Smooth muscle cell (in vitro differentiated cells): ENCODE data around the gene C1orf94. TPM values are rescaled to one million over a fixed set of nuclear protein-coding genes. Genes with fewer than 3 reads are reported as not detected.
"Not testable (repeated sequence)": the region's sequence is repeated elsewhere in the genome, so short reads cannot be mapped to it uniquely, and the experiment has no call there.

Source experiments
- DNase-seq: peaks from one replicate; lab custom pipeline; 2025; ENCODE audit not compliant: unreplicated experiment; lab: John Stamatoyannopoulos, UW
- H2AFZ ChIP-seq: fragments of 200-600 bp; sonication (generic); 2 replicates; pipeline ENCODE4 v1.6.0; 2016; ENCODE audit warnings: antibody characterized with exemption, low read depth, mild to moderate bottlenecking
- H3F3A ChIP-seq: fragments of 200-600 bp; sonication (generic); 2 replicates; pipeline ENCODE4 v1.6.0; 2017; ENCODE audit warnings: antibody characterized with exemption, low read depth
- H3K27ac ChIP-seq: fragments of 200-600 bp; sonication (generic); 2 replicates; pipeline ENCODE4 v1.5.1; 2016; ENCODE audit warnings: low read depth, mild to moderate bottlenecking
- H3K27me3 ChIP-seq: fragments of 200-600 bp; sonication (generic); 2 replicates; pipeline ENCODE4 v1.6.1; 2016; ENCODE audit warnings: low read depth, mild to moderate bottlenecking
- H3K36me3 ChIP-seq: fragments of 200-600 bp; sonication (generic); 2 replicates; pipeline ENCODE4 v1.5.1; 2016; ENCODE audit warnings: low read depth
- H3K4me1 ChIP-seq: fragments of 200-600 bp; sonication (generic); 2 replicates; pipeline ENCODE4 v1.5.1; 2016; ENCODE audit warnings: low read depth
- H3K4me2 ChIP-seq: fragments of 200-600 bp; sonication (generic); 2 replicates; pipeline ENCODE4 v1.6.0; 2016; ENCODE audit warnings: mild to moderate bottlenecking
- H3K4me3 ChIP-seq: fragments of 200-600 bp; sonication (generic); 2 replicates; pipeline ENCODE4 v1.5.1; 2016; ENCODE audit warnings: mild to moderate bottlenecking
- H3K79me2 ChIP-seq: fragments of 200-600 bp; sonication (generic); 2 replicates; pipeline ENCODE4 v1.6.0; 2016; ENCODE audit warnings: low read depth, mild to moderate bottlenecking
- H3K9ac ChIP-seq: fragments of 200-600 bp; sonication (generic); 2 replicates; pipeline ENCODE4 v1.6.0; 2016; ENCODE audit warnings: low read depth
- H3K9me3 ChIP-seq: fragments of 200-600 bp; sonication (generic); replicated peaks from 2 replicates; pipeline ENCODE4 v1.5.1; 2016; ENCODE audit warnings: low read depth
- H4K20me1 ChIP-seq: fragments of 200-600 bp; sonication (generic); 2 replicates; pipeline ENCODE4 v1.6.0; 2016; ENCODE audit warnings: low read depth
- CTCF ChIP-seq: fragments of 200-600 bp; sonication (generic); IDR thresholded peaks from 2 replicates; pipeline ENCODE4 v1.5.1; 2017; ENCODE audit warnings: borderline replicate concordance, mild to moderate bottlenecking, antibody characterized with exemption; ENCODE audit not compliant: insufficient read depth, poor library complexity, severe bottlenecking
- WGBS: methylation state at CpG from one replicate; pipeline ENCODE4 v1.1.7; 2016; ENCODE audit warnings: low lambda C conversion rate; 5-methylcytosine and 5-hydroxymethylcytosine counted together
- polyA plus RNA-seq: library from polyadenylated mRNA; unstranded; fragments of >200 nt; fragmentation: Nextera tagmentation; extraction: Ambion mirVana; gene quantifications from 2 replicates; pipeline ENCODE4 v1.2.1, GENCODE V29; 2016
- total RNA-seq: library from RNA; depleted of rRNA; stranded (reverse); fragments of >200 nt; gene quantifications from 2 replicates; pipeline ENCODE4 v1.2.3, GENCODE V29; 2014

C1orf94 gene
- total and polyA plus RNA-seq, 2 experiments from 2014 or later: not detected

DNA sequence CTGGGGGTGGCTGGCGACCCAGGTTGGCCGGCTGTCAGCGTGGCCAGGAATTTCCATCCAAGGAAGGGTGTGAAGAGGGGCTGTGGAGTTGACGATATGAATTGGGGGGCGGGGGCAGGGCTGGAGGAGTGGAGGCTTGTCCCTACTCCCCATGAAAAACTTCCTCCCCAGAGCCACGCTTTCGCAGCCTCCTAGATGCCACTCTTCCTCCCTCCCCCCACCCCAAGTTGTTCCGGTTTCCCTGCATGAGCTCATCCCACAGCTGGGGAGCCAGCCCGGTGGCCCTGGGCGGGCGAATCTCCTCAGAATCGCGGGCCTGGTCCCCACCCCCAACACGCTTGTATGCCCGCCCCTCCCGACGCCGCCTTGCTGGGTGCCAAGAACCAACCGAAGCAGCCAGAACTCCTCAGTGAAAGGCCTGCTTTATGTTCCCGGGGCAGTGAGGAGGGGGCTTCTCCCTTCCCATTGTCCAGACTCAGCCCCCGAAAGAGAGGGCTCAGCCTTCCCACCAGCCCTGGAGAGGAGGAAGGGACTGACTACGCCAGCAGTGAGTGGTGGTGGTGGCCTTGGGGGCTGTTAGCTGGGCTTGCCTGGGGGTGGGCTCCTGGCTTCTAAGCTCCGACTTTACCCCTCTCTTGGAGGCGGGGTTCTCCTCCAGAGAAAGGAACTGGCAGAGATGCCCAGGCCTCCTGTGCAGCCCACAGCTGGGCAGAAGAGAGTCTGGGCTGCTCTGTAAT lies 9.9 kb upstream of the C1orf94 start:
- H3K36me3 ChIP-seq: no peaks in the 10 kb centered on the region
- H3K9ac ChIP-seq: no peak overlapping the region
- 11% methylated on average over 13 of the region's 24 CpGs for WGBS
- H3K4me2 ChIP-seq: peak overlapping the region; percentile 93
- no peak overlapping the region for H3K27ac ChIP-seq
- H4K20me1 ChIP-seq: no peaks in the 10 kb centered on the region
- H2AFZ ChIP-seq: no peak overlapping the region
- peaks cover 31% of the 10 kb centered on the region for H3K4me1 ChIP-seq
- peaks cover 90% of the 10 kb centered on the region for H3K27me3 ChIP-seq
- H3F3A ChIP-seq: no peaks in the 10 kb centered on the region
- no peaks in the 10 kb centered on the region for H3K9me3 ChIP-seq
- DNase-seq: no peak
- H3K4me3 ChIP-seq: peak overlapping the region; percentile 10
- no peaks in the 10 kb centered on the region for H3K79me2 ChIP-seq
- TF ChIP-seq CTCF: no peak

DNA sequence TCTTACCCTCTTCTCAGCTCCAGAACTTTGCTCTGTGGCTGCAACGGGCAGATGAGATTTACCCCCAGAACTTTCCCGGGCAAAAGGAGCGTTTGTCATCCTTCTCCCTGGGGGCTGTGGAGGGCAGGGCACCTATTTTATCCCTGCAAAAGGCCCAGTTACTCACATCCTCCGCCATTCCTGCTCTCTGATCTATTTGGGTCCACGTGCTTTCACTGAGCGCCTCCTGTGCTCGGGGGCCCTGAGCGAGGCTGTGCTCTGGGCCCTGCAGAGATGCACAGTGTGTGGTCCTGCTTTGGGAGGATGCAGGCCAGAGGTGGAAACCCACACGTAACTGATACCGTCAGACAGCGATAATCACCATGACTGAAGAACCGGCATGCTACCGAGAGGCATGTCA lies 9.3 kb upstream of the C1orf94 start:
- no peaks in the 10 kb centered on the region for H3F3A ChIP-seq
- no peak overlapping the region for H3K4me3 ChIP-seq
- DNase-seq: no peak
- TF ChIP-seq CTCF: no peak
- H3K9ac ChIP-seq: no peak overlapping the region
- H3K27ac ChIP-seq: no peak overlapping the region
- peaks cover 31% of the 10 kb centered on the region for H3K4me1 ChIP-seq
- H4K20me1 ChIP-seq: no peaks in the 10 kb centered on the region
- H3K79me2 ChIP-seq: no peaks in the 10 kb centered on the region
- no peak overlapping the region for H2AFZ ChIP-seq
- no peaks in the 10 kb centered on the region for H3K9me3 ChIP-seq
- no peak overlapping the region for H3K4me2 ChIP-seq
- no peaks in the 10 kb centered on the region for H3K36me3 ChIP-seq
- WGBS: 47% methylated on average over 13 of the region's 13 CpGs
- H3K27me3 ChIP-seq: peaks cover 89% of the 10 kb centered on the region

DNA sequence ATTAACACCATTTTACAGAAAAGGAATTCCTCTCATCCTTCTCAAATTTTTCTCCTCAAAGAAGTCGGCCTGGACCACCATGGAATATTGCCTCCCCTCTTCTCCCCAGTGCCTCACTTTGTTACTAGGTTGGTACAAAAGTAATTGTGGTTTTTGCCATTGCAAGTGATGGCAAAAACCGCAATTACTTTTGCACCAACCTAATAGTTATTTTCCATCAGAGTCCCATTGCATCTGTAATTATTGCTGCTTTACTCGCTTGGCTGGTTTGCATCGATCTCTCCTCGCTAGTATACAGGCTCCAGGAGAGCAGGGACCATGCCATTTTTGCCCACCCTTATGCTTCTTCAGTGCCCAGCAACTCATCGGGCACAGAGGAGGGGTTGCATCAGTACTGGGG lies 963 bp upstream of the C1orf94 start:
- no peak overlapping the region for H3K9ac ChIP-seq
- WGBS: 89% methylated on average over 6 of the region's 6 CpGs
- no peaks in the 10 kb centered on the region for H4K20me1 ChIP-seq
- H3F3A ChIP-seq: no peaks in the 10 kb centered on the region
- H3K4me3 ChIP-seq: no peak overlapping the region
- H3K27me3 ChIP-seq: peaks cover 68% of the 10 kb centered on the region
- H3K79me2 ChIP-seq: no peaks in the 10 kb centered on the region
- H3K9me3 ChIP-seq: no peaks in the 10 kb centered on the region
- H3K4me1 ChIP-seq: no peaks in the 10 kb centered on the region
- no peak overlapping the region for H2AFZ ChIP-seq
- no peak for DNase-seq
- H3K4me2 ChIP-seq: no peak overlapping the region
- no peak overlapping the region for H3K27ac ChIP-seq
- TF ChIP-seq CTCF: no peak
- H3K36me3 ChIP-seq: no peaks in the 10 kb centered on the region

- H4K20me1 ChIP-seq: no peaks in the 10 kb centered on the region
- no peaks in the 10 kb centered on the region for H3K79me2 ChIP-seq
- TF ChIP-seq CTCF: no peak
- H3K27me3 ChIP-seq: peaks cover 57% of the 10 kb centered on the region
- DNase-seq: no peak
- no peak overlapping the region for H2AFZ ChIP-seq
- H3K36me3 ChIP-seq: no peaks in the 10 kb centered on the region
- H3K4me2 ChIP-seq: no peak overlapping the region
- 73% methylated on average over 2 of the region's 2 CpGs for WGBS
- no peaks in the 10 kb centered on the region for H3F3A ChIP-seq
- no peaks in the 10 kb centered on the region for H3K4me1 ChIP-seq
- H3K9me3 ChIP-seq: no peaks in the 10 kb centered on the region
- H3K27ac ChIP-seq: no peak overlapping the region
- no peak overlapping the region for H3K4me3 ChIP-seq
- no peak overlapping the region for H3K9ac ChIP-seq
These were observed 1.4 kb downstream of the C1orf94 start for GRCh38 chr1:34178072-34178471.

GRCh38 chr1:34183381-34183780 lies 6.7 kb downstream of the C1orf94 start:
- peaks cover 31% of the 10 kb centered on the region for H3K27me3 ChIP-seq
- WGBS: 91% methylated on average over 4 of the region's 4 CpGs
- H3K36me3 ChIP-seq: not testable (repeated sequence)

More at GRCh38 chr1:34183381-34183780, 6.7 kb downstream of the C1orf94 start:
- H3K4me3 ChIP-seq, DNase-seq, H4K20me1 ChIP-seq, H3K79me2 ChIP-seq, H3K4me1 ChIP-seq, H3K9ac ChIP-seq, H3K27ac ChIP-seq, H3K4me2 ChIP-seq, H3F3A ChIP-seq, H3K9me3 ChIP-seq, H2AFZ ChIP-seq: not testable (repeated sequence)
